HFF-Myc (cell line): ENCODE results near the gene NR5A1.

Source experiments
- DNase-seq: peaks from one replicate; pipeline ENCODE4 v3.0.0-alpha.2; 2011; ENCODE audit warnings: low read depth; ENCODE audit errors: extremely low read depth
- H3K4me3 ChIP-seq: replicated peaks from 2 replicates; pipeline ENCODE4 v1.5.1; 2011; ENCODE audit warnings: low read depth, mild to moderate bottlenecking, control low read depth, low read length
- CTCF ChIP-seq: IDR thresholded peaks from 2 replicates; pipeline ENCODE4 v1.5.1; 2012; ENCODE audit warnings: mild to moderate bottlenecking, low read depth, low read length, control low read depth; ENCODE audit errors: missing control alignments

The NR5A1 gene

DNA sequence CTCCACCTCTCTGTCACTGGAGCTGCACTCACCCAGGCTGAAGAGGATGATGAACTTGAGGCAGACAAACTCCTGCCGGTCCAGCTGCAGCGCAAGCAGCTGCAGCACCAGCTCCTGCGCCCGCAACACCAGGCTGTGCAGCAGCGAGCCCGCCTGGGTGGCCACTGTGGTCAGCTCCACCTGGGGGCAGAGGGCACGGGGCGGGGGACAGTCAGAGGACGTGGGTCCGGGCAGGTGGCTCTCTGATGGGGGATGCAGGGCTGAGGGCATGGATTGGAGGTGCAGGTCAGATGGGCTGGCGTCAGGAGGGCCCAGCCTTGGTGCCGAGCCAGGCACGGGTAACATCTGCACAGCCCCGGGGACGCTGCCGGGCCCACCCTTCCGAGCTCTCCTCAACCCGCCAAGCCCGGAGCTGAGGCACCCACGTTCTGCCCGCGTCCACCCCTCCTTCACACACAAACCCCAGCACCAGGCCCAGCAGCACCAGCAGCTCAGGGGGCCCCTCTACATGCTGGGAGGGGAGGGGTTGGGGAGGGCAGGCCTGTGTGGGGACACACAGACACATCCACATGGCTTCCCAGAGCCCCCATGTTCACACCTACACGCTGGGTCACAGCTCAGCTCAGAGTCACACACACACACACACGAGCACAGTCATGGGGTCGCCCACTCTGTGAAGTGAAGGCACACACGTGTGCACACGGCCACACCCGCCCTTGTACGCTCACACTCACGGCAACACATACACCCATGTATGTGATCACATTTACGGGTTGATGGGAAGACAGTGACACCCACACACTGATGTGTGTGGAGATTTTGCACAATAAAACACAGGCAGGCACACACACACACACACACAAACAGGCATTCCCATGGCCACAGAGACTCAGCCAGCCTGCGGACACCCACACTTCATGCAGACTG lies 15.9 kb downstream of the NR5A1 start:
- TF ChIP-seq CTCF: no peak
- H3K4me3 ChIP-seq: no peak overlapping the region
- no peak for DNase-seq

GRCh38 chr9:124490004-124490403 lies 17.2 kb downstream of the NR5A1 start:
- H3K4me3 ChIP-seq: no peak overlapping the region
- no peak for DNase-seq
- no peak for TF ChIP-seq CTCF

DNA sequence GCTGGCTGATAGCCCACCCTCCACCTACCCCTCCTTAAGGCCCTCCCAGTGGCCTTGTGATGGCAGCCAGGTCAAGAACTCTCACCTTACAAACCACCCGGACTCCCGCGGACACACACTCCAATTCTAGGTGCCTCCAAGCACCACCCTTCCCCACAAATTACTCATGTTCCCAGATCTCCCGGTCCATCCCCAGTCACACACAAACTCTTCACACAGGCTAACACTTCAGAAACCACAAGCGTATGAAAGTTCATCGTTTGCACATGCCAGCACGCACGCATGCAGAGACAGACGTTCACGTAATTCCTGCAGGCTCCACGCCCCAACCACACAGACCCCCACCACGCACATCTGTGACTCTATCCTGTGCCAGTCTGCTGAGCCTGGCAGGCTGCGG lies 18.0 kb downstream of the NR5A1 start:
- DNase-seq: no peak
- TF ChIP-seq CTCF: no peak
- no peak overlapping the region for H3K4me3 ChIP-seq

- H3K4me3 ChIP-seq: no peak overlapping the region
- no peak for TF ChIP-seq CTCF
- DNase-seq: no peak
Measured at GRCh38 chr9:124488641-124489210, 18.5 kb downstream of the NR5A1 start.

GRCh38 chr9:124487260-124488182 lies 19.7 kb downstream of the NR5A1 start:
- no peak for TF ChIP-seq CTCF
- no peak for DNase-seq
- H3K4me3 ChIP-seq: no peak overlapping the region

GRCh38 chr9:124486778-124487259 lies 20.4 kb downstream of the NR5A1 start:
- no peak overlapping the region for H3K4me3 ChIP-seq
- no peak for DNase-seq
- no peak for TF ChIP-seq CTCF
